GM12873 (cell line): ENCODE results near the gene ZNF845.

Experiments
- TF ChIP-seq, protein P1 (sequence below): IDR thresholded peaks from 2 replicates; pipeline ENCODE4 v1.5.1; 2012; ENCODE audit warnings: low read depth, mild to moderate bottlenecking, moderate library complexity, low read length, control low read depth; ENCODE audit not compliant: insufficient read depth; ENCODE audit errors: missing control alignments

Gene ZNF845

DNA sequence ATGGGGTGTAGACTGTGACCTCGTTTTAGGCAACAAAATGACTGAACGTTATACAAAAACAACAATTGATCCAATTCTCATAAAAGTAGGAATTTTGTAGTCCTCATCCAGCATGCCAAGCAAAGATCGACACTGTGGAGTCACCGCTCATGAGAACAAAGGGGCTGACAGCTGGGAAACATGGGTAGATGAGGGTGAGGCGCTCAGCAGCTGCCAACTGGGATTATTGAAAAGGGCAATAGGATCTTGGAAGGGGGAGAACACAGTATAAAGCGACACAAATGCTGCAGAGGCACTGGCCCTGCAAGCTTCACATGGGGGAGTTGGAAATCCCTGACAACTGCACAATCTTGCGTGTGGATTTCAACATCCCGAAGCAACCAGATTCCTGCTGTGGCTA, 56.0 kb downstream of the ZNF845 start:
- TF ChIP-seq, protein P1, sequence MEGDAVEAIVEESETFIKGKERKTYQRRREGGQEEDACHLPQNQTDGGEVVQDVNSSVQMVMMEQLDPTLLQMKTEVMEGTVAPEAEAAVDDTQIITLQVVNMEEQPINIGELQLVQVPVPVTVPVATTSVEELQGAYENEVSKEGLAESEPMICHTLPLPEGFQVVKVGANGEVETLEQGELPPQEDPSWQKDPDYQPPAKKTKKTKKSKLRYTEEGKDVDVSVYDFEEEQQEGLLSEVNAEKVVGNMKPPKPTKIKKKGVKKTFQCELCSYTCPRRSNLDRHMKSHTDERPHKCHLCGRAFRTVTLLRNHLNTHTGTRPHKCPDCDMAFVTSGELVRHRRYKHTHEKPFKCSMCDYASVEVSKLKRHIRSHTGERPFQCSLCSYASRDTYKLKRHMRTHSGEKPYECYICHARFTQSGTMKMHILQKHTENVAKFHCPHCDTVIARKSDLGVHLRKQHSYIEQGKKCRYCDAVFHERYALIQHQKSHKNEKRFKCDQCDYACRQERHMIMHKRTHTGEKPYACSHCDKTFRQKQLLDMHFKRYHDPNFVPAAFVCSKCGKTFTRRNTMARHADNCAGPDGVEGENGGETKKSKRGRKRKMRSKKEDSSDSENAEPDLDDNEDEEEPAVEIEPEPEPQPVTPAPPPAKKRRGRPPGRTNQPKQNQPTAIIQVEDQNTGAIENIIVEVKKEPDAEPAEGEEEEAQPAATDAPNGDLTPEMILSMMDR, result no peak

DNA sequence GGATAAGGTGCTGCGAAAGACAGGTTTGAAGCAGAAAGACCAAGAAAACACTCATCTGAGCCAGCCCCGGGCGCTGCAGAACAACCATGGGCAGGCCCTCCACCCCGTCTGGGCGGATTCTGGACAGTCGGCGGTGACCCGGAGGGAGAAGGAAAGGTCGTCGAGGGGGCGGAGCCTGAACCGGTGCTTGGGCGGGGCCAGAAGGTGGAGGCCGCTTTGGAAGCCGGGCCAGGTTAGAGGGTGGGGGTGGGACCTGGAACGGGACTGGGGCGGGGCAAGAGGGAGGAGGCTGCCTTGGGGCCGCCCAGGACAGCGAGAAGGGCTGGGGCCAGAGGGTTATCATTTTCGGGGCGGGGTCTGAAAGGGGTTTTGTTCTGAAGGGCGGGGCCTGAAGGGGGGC, 56.4 kb downstream of the ZNF845 start:
- TF ChIP-seq, protein P1, result no peak

DNA sequence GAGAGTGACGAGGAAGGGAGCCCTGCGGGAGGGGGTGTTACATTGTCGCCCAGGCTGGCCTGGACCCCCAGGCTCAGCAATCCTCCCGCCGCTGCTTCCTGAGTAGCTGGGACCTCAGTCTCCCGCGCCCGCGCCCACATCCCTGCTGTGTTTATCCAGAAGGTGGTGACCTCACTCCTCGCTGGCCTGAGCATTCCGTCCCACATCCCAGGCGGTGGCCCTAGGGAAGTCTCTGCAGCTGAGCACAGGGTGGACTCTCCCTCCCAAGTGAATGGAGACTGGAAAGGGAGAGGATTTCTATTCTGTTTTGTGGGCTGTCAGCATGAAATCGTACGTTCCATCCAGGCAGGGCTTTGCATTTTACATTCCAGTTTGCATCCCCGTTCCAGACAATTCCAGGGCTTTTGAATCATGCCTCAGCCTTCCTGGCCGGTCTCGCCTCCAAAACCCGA, 61.0 kb downstream of the ZNF845 start:
- TF ChIP-seq, protein P1, result no peak

DNA sequence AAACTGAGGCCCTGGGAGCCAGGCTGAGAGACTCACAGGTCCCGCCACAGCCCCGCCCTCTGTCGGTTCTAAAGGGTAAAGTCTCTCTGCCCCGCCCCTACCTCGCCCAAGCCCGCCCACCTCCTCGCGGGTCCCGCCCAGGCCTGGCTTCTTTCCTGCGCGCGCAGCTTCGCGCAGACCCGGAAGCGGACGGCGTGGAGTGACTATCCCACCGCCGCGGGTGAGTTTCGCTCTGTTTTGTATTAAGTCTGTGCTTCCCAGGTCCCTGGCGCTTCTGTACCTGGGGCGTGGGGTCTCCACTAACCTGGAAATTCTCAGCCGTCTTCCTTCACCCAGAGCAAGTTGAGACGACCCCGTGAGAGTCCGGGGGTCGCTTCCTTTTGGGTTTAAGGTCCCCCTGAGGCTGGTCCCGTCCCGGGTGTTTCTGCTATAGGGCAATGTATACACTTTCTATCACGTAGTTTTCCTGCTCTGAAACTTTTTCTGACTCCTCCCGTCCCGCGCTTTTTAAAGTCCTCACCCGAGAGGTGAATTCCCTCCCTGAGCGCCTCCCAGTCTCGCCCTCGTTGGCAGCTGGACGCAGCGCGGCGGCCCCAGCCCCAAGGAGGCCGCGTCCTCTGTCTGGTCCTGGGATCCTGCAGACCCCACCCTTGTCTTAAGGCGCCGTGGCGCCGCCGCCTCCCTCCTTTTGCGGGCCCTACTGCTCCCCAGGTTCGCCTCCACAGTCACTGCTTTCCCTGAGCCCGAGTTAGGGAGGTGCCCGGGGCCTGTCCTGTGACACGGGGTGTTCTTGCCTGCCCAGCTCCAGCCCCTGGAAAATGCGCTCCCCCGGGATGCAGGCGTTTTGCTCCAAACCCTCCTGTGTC, 61.7 kb downstream of the ZNF845 start, which contains the start of gene ZNF765:
Gene ZNF765, plus strand, starts transcription at position 176 of the 866 bp plus-strand sequence. CDS start 2,867 bp downstream, outside the sequence.
- TF ChIP-seq, protein P1, result peak; percentile 45

DNA sequence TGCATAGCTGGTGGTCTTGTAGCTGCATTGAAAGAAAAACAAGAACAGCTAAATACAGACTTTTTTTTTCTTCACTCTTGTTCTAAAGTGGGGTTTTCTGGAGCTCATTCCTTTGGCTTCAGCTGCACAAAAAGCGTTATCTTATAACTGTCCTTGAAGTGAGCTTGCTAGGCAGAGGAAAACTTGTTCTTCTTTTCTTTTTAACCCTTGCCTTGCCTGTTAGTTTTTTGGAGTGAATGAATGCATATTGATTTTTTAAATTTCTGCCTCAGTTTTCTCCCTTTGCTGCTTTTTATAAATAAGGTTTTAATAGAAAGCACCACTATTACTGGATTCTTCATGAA, 62.9 kb downstream of the ZNF845 start:
- TF ChIP-seq, protein P1, result no peak
